ENCODE data around the gene BDKRB2.

DNA sequence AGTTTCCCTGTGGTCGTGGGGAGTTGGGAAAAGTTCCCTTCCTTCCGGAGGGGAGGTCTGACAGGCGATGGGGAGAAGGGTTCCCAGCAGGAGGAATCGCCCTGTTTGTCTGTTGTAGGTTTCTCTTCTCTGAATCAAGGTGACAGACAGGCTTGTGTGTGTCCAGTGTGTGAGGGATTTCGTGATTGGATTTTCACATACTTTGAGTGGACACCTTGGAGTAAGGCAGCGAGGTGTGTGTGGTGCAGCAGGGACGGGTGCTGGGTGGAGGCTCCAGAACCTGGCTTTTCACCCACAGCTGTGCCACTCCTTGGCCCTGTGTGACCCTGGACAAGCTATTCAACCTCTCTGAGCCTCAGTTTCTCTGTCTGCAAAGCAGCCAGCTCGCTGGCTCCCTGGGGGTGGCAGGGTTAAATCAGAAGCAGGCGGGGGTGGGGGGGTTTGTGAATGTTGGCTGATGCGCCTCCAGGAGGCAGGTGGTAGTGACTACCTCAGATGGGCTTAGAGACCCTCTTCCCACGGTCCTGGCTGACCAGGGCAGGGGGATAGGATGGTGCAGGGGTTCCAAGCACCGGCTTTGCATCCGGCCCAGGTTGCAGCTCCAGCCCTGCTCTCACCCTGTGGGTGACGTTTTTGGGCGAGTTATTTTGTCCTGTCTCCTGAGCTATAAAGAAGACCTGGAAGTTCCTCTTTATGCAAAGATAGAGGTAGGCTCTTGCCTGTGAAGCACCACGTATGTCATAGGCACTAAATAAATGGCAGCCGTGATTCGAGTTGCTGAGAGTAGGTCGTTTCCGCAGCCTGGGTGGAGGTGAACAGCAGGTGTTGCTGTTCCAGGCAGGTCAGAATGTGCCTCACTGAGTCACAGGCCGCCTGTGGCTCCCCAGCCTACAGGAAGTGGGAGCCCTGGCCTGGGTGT, 679 bp downstream of the BDKRB2 start:
- TF ChIP-seq TCF7L2 (IDR thresholded peaks at IDR 0.05; ENCODE audit: low read depth, low read length), result no peak
- TF ChIP-seq, protein P1, sequence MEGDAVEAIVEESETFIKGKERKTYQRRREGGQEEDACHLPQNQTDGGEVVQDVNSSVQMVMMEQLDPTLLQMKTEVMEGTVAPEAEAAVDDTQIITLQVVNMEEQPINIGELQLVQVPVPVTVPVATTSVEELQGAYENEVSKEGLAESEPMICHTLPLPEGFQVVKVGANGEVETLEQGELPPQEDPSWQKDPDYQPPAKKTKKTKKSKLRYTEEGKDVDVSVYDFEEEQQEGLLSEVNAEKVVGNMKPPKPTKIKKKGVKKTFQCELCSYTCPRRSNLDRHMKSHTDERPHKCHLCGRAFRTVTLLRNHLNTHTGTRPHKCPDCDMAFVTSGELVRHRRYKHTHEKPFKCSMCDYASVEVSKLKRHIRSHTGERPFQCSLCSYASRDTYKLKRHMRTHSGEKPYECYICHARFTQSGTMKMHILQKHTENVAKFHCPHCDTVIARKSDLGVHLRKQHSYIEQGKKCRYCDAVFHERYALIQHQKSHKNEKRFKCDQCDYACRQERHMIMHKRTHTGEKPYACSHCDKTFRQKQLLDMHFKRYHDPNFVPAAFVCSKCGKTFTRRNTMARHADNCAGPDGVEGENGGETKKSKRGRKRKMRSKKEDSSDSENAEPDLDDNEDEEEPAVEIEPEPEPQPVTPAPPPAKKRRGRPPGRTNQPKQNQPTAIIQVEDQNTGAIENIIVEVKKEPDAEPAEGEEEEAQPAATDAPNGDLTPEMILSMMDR (IDR thresholded peaks at IDR 0.05), result no peak
